WI38 (cell line): Measurements from ENCODE around the gene HES2.
"Not testable (repeated sequence)": the region's sequence is repeated elsewhere in the genome, so short reads cannot be mapped to it uniquely, and the experiment has no call there.

ENCODE experiments used
- H3K4me3 ChIP-seq: 2 replicates; pipeline ENCODE4 v1.5.1; 2011; ENCODE audit warnings: low read depth, mild to moderate bottlenecking, control low read depth, low read length
- TF ChIP-seq, protein P1 (sequence below): IDR thresholded peaks from 2 replicates; pipeline ENCODE4 v1.5.1; 2012; ENCODE audit warnings: low read depth, mild to moderate bottlenecking, control low read depth, low read length

HES2 gene

DNA sequence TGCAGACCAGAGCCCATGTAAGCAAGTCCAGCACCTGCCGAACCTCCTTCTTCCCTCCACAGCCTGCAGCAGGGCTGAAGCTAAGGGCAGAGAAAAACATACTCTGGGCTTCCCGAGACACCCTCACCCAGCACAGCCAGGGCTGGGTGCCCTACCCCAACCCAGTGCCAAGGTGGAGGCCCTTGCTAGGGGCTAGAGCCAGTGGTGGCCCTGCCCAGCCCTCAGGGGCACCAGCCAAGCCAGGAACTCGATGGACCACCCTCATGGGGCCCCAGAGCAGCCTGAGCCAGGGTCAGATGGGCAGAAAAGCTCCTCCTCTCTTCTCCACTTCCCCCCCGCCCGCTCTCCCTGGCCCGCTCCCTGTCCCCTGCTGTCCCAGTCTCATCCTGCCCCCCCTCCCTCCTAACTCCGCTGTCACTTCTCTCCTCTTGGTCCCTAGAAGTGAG, 30.3 kb upstream of the HES2 start:
- TF ChIP-seq, protein P1, sequence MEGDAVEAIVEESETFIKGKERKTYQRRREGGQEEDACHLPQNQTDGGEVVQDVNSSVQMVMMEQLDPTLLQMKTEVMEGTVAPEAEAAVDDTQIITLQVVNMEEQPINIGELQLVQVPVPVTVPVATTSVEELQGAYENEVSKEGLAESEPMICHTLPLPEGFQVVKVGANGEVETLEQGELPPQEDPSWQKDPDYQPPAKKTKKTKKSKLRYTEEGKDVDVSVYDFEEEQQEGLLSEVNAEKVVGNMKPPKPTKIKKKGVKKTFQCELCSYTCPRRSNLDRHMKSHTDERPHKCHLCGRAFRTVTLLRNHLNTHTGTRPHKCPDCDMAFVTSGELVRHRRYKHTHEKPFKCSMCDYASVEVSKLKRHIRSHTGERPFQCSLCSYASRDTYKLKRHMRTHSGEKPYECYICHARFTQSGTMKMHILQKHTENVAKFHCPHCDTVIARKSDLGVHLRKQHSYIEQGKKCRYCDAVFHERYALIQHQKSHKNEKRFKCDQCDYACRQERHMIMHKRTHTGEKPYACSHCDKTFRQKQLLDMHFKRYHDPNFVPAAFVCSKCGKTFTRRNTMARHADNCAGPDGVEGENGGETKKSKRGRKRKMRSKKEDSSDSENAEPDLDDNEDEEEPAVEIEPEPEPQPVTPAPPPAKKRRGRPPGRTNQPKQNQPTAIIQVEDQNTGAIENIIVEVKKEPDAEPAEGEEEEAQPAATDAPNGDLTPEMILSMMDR = no peak
- H3K4me3 ChIP-seq = no peak overlapping the region

DNA sequence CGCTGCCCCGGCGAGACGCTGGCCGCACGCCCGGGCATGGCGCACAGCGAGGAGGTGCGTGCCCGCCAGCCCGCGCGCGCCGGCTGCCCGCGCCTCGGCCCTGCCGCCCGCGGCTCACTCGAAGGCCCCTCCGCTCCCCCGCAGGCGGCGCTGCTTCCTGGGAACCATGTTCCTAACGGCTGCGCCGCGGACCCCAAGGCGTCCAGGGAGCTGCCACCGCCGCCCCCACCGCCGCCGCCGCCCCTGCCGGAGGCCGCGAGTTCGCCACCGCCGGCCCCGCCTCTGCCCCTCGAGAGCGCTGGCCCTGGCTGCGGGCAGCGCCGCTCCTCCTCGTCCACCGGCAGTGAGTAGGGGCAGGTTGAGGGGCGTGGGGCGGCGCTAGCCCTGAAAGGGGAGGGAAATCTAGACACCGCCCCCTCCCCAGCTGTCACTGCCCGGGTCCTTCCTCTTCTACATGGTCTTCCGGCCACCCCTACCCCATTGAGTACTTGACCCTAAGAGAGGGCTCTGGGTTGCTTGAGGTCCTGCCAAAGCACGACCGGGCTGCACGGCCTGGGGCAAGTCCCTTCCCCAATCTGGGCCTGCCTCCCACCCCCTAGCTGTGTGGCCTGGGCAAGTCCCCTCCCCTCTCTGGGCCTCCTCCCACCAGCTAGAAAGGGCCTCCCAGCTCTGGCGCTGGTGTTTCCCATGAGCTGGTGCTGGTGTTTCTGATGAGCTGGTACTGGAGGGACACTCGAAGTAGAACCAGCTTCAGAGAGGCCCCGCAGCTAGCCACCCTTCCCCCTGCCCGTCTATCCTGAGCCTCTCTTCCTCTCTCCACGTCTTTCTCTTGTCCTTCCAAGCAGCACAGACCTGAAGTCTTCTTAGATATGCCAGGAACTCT, 29.3 kb upstream of the HES2 start:
- no peak overlapping the region for H3K4me3 ChIP-seq
- TF ChIP-seq, protein P1 = no peak

- TF ChIP-seq, protein P1 = no peak
These were observed 28.4 kb upstream of the HES2 start for GRCh38 chr1:6447818-6448748.

DNA sequence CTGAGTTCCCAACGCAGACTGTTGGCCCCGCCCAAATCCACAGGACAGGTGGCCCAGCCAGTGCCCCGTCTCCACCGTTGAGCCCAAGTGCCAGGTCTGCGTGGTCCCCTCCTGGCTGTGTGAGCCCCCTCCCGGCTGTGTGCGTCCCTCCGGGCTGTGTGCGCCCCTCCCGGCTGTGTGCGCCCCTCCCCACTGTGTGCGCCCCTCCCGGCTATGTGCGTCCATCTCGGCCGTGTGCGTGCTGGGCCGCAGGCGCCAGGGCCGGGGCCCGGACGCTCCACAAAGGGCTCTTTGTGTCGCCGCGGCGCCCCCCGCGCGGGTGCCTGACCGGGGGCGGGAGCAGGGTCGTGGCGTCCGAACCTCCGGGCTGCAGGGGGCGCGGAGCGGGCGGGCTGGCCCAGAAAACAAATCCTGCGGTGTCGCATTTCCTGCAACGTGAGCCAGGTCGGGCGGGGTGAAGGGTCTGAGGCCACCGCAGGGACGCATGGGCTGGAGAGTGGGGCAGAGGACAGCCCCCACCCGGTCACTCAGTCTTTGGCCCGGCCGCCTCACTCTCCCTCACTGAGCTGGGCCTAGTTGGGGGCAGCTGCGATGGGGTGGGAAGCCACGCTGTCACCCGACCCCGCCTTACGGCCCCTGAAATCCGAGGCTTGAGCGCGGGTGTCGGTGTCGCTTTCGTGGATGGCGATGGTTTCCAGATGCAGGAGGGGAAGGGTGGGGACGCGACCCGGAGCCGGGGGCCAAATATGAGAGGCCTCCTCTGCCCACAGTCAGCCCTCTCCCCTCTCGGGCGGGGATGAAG, 27.5 kb upstream of the HES2 start:
- TF ChIP-seq, protein P1 = no peak
- H3K4me3 ChIP-seq = no peak overlapping the region

More at GRCh38 chr1:6447818-6448748, 28.4 kb upstream of the HES2 start:
- no peak overlapping the region for H3K4me3 ChIP-seq

DNA sequence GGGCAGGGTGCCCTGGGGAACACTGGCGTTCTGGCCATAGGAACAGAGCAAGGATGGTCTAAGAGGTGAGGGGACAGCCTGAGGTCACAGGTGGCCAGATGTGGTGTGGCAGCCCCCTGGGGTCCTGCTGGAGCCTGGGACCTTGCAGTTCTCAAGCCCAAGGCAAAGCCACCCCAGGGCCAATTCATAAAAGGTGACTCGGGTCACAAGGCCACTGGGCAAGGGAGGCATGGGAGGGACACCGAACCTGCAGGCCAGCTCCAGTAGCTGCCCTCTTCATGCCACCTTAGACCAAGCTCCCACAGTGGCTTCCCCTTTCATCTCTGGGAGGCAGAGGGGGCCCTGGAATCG, 26.9 kb upstream of the HES2 start:
- H3K4me3 ChIP-seq = no peak overlapping the region
- TF ChIP-seq, protein P1 = no peak

GRCh38 chr1:6445929-6446328, 26.2 kb upstream of the HES2 start:
- not testable (repeated sequence) for H3K4me3 ChIP-seq

- no peak overlapping the region for H3K4me3 ChIP-seq
These were observed 25.5 kb upstream of the HES2 start for GRCh38 chr1:6445062-6445763.

More at GRCh38 chr1:6445062-6445763, 25.5 kb upstream of the HES2 start:
- TF ChIP-seq, protein P1 = peak; percentile 61
